COLO668 (cell line): Measurements from ENCODE around the gene SERPINC1.
"Not testable (repeated sequence)": the region's sequence is repeated elsewhere in the genome, so short reads cannot be mapped to it uniquely, and the experiment has no call there.

Source experiments
- DNase-seq: peaks from one replicate; lab custom pipeline; 2025; ENCODE audit not compliant: unreplicated experiment; lab: John Stamatoyannopoulos, UW

SERPINC1 gene

GRCh38 chr1:173893611-173894010 is 23.5 kb downstream of the SERPINC1 start:
- DNase-seq = no peak

GRCh38 chr1:173889885-173890284 is 27.2 kb downstream of the SERPINC1 start:
- no peak for DNase-seq

GRCh38 chr1:173888749-173889148 is 28.4 kb downstream of the SERPINC1 start:
- no peak for DNase-seq

GRCh38 chr1:173887627-173888026 is 29.5 kb downstream of the SERPINC1 start:
- DNase-seq = no peak

GRCh38 chr1:173886746-173887611 is 30.1 kb downstream of the SERPINC1 start:
- no peak for DNase-seq

- no peak for DNase-seq
These were observed 32.4 kb downstream of the SERPINC1 start for GRCh38 chr1:173884701-173885100.

GRCh38 chr1:173881117-173881516 is 36.0 kb downstream of the SERPINC1 start:
- not testable (repeated sequence) for DNase-seq

GRCh38 chr1:173878251-173878650 is 38.9 kb downstream of the SERPINC1 start:
- no peak for DNase-seq

- no peak for DNase-seq
These were observed 40.4 kb downstream of the SERPINC1 start for GRCh38 chr1:173876732-173877131.

GRCh38 chr1:173871500-173871899 is 45.6 kb downstream of the SERPINC1 start:
- no peak for DNase-seq

GRCh38 chr1:173871091-173871490 is 46.0 kb downstream of the SERPINC1 start:
- no peak for DNase-seq

GRCh38 chr1:173870252-173871075 is 46.7 kb downstream of the SERPINC1 start:
- DNase-seq = no peak

- no peak for DNase-seq
These were observed 48.1 kb downstream of the SERPINC1 start for GRCh38 chr1:173869021-173869359.

- DNase-seq = peak; percentile 95
These were observed 48.7 kb downstream of the SERPINC1 start, which contains the start of gene ZBTB37 for GRCh38 chr1:173868266-173869020. Gene ZBTB37 (plus strand): TSS chr1:173868380. CDS start chr1:173870226, 1,846 bp downstream.

- DNase-seq = peak; percentile 99
These were observed 49.3 kb downstream of the SERPINC1 start, which contains the start of gene GAS5 for GRCh38 chr1:173867753-173868265. Gene GAS5 (minus strand): TSS chr1:173867989.

GRCh38 chr1:173867141-173867752 is 49.9 kb downstream of the SERPINC1 start:
- no peak for DNase-seq

- no peak for DNase-seq
These were observed 50.6 kb downstream of the SERPINC1 start for GRCh38 chr1:173866413-173867115.

- no peak for DNase-seq
These were observed 51.5 kb downstream of the SERPINC1 start for GRCh38 chr1:173865468-173866164.

GRCh38 chr1:173864179-173864867 is 52.8 kb downstream of the SERPINC1 start:
- DNase-seq = no peak
